ENCODE data around the gene HOTAIR. TPM values are rescaled to one million over a fixed set of nuclear protein-coding genes. Genes with fewer than 3 reads are reported as not detected.

Gene HOTAIR
- total and polyA plus RNA-seq, 9 donors, result 0.02 to 1.2 (median 0.28) TPM; not detected in 5

GRCh38 chr12:54009171-54010052 is 34.7 kb upstream of the HOTAIR start:
- intact Hi-C loops (cut with DNase I), result loop anchor here in 3 of 4 donors (2.0 to 10.0 kb wide), 4 partner anchors 183 to 365 kb away; partner anchors contain the start of gene GPR84 (in 2 of the 3)
- peak overlapping the region; percentile 64 to 74 for H3K27ac ChIP-seq
- no peaks in the 10 kb centered on the region for H3K36me3 ChIP-seq
- H3K9me3 ChIP-seq, result no peaks in the 10 kb centered on the region
- no peaks in the 10 kb centered on the region for H3K27me3 ChIP-seq
- H3K4me1 ChIP-seq (ENCODE audit: insufficient read depth), result peaks cover 2% of the 10 kb centered on the region
- peak in 3 of 5 donors; percentile 49 to 76 (median 70) for DNase-seq
- peak overlapping the region; percentile 47 for H3K4me3 ChIP-seq
- TF ChIP-seq CTCF (IDR thresholded peaks at IDR 0.05) (no peak), EP300 (IDR thresholded peaks at IDR 0.05) (no peak), POLR2A (IDR thresholded peaks at IDR 0.05) (no peak)
- WGBS, 3 donors, result 5 to 9% (median 5%) methylated on average over 38 to 51 of the region's 51 CpGs

- H3K36me3 ChIP-seq, result no peaks in the 10 kb centered on the region
- intact Hi-C loops (cut with DNase I), result loop anchor here in 3 of 4 donors (2.0 to 10.0 kb wide), 4 partner anchors 184 to 367 kb away; partner anchors contain the start of gene GPR84 (in 2 of the 3)
- H3K27me3 ChIP-seq, result no peaks in the 10 kb centered on the region
- H3K4me1 ChIP-seq (ENCODE audit: insufficient read depth), result peaks cover 2% of the 10 kb centered on the region
- peak in 1 of 5 donors; percentile 40 for DNase-seq
- WGBS, 3 donors, result 64 to 69% (median 66%) methylated on average over 2 of the region's 2 CpGs
- no peak overlapping the region for H3K4me3 ChIP-seq
- peak overlapping the region in 1 of 2 donors; percentile 47 for H3K27ac ChIP-seq
- H3K9me3 ChIP-seq, result no peaks in the 10 kb centered on the region
- no peak for TF ChIP-seq POLR2A (IDR thresholded peaks at IDR 0.05)
- no peak for TF ChIP-seq EP300 (IDR thresholded peaks at IDR 0.05)
- no peak for TF ChIP-seq CTCF (IDR thresholded peaks at IDR 0.05)
Observed at GRCh38 chr12:54008260-54008552, 33.5 kb upstream of the HOTAIR start.

- H3K27ac ChIP-seq, result no peak overlapping the region
- H3K4me1 ChIP-seq (ENCODE audit: insufficient read depth), result peaks cover 2% of the 10 kb centered on the region
- WGBS, 3 donors, result 67 to 87% (median 82%) methylated on average over 2 of the region's 2 CpGs
Observed at GRCh38 chr12:54007538-54008259, 32.9 kb upstream of the HOTAIR start.

GRCh38 chr12:54006559-54007220 is 31.9 kb upstream of the HOTAIR start:
- Histone ChIP-seq H3K4me3 (peak overlapping the region; percentile 14), H3K4me1 (ENCODE audit: insufficient read depth) (peaks cover 2% of the 10 kb centered on the region)
- 64 to 78% (median 69%) methylated on average over 22 of the region's 22 CpGs for WGBS, 3 donors

More at GRCh38 chr12:54007538-54008259, 32.9 kb upstream of the HOTAIR start:
- DNase-seq, result peak in 1 of 5 donors; percentile 35
- no peak overlapping the region for H3K4me3 ChIP-seq
- intact Hi-C loops (cut with DNase I), result loop anchor here in 3 of 4 donors (2.0 to 10.0 kb wide), 6 partner anchors 185 to 367 kb away; partner anchors contain the start of gene GPR84 (in 2 of the 3)
- H3K27me3 ChIP-seq, result no peaks in the 10 kb centered on the region
- H3K9me3 ChIP-seq, result no peaks in the 10 kb centered on the region
- no peak for TF ChIP-seq EP300 (IDR thresholded peaks at IDR 0.05)
- no peaks in the 10 kb centered on the region for H3K36me3 ChIP-seq

More at GRCh38 chr12:54006559-54007220, 31.9 kb upstream of the HOTAIR start:
- Histone ChIP-seq H3K27ac (peak overlapping the region in 1 of 2 donors; percentile 13), H3K27me3 (no peaks in the 10 kb centered on the region), H3K36me3 (no peaks in the 10 kb centered on the region), H3K9me3 (no peaks in the 10 kb centered on the region)
- no peak for TF ChIP-seq EP300 (IDR thresholded peaks at IDR 0.05)
- TF ChIP-seq POLR2A (IDR thresholded peaks at IDR 0.05), result no peak
- TF ChIP-seq CTCF (IDR thresholded peaks at IDR 0.05), result no peak
- no peak for DNase-seq
- intact Hi-C loops (cut with DNase I), result loop anchor here in 3 of 4 donors (2.0 to 10.0 kb wide), 5 partner anchors 186 to 368 kb away; partner anchors contain the start of gene GPR84 (in 2 of the 3)
